Common myeloid progenitor, CD34-positive (primary cell): Measurements from ENCODE around the gene PLEKHG3.

Source experiments
- CTCF ChIA-PET: fragments of 350-600 bp; sonication (Branson Sonifier 250); formaldehyde crosslinking; loops from one replicate; lab custom pipeline; 2021; ENCODE audit warnings: antibody characterized with exemption; lab: Charles Lee
- POLR2A ChIA-PET: fragments of 350-600 bp; sonication (Branson Sonifier 250); formaldehyde crosslinking; loops from one replicate; lab custom pipeline; 2021; ENCODE audit warnings: antibody characterized with exemption; lab: Charles Lee
- DNase-seq, 3 donors: peaks; one replicate each; pipeline versions ENCODE4 v3.0.0 to v3.0.0-alpha.2; 2013
- H3K27ac ChIP-seq, 2 experiments: 1 replicate in 1 of 2; 2 replicates in 1 of 2; pipeline ENCODE4 v1.7.0; 2013; ENCODE audit warnings: inconsistent platforms in 2 of 2, low read length in 2 of 2, mild to moderate bottlenecking in 2 of 2, low read depth in 1 of 2, moderate library complexity in 1 of 2; ENCODE audit not compliant: severe bottlenecking in 2 of 2, insufficient read depth in 1 of 2, poor library complexity in 1 of 2
- H3K27me3 ChIP-seq, 5 experiments: replicated peaks in 2 of 5; 1 replicate in 3 of 5; 2 replicates in 2 of 5; pipeline versions ENCODE4 v1.6.1 to v1.7.0; 2013; ENCODE audit warnings: low read length in 4 of 5, mild to moderate bottlenecking in 2 of 5, moderate library complexity in 2 of 5, inconsistent platforms in 1 of 5; ENCODE audit not compliant: insufficient read depth in 5 of 5, control insufficient read depth in 4 of 5
- H3K36me3 ChIP-seq, 4 experiments: 1 replicate in 2 of 4; 2 replicates in 2 of 4; pipeline versions ENCODE4 v1.6.1 to v1.7.0; 2013; ENCODE audit warnings: low read length in 3 of 4, control low read depth in 1 of 4, mild to moderate bottlenecking in 1 of 4; ENCODE audit not compliant: control insufficient read depth in 4 of 4, insufficient read depth in 4 of 4
- H3K4me1 ChIP-seq, 4 experiments: 1 replicate in 3 of 4; 2 replicates in 1 of 4; pipeline versions ENCODE4 v1.6.1 to v1.7.1; 2013; ENCODE audit warnings: low read length in 3 of 4, mild to moderate bottlenecking in 3 of 4, control low read depth in 1 of 4, inconsistent platforms in 1 of 4, moderate library complexity in 1 of 4; ENCODE audit not compliant: control insufficient read depth in 4 of 4, insufficient read depth in 4 of 4; ENCODE audit errors: control extremely low read depth in 1 of 4
- H3K4me3 ChIP-seq, 7 experiments: 1 replicate in 4 of 7; 2 replicates in 3 of 7; pipeline versions ENCODE4 v1.5.1 to v1.7.0; 2013; ENCODE audit warnings: mild to moderate bottlenecking in 7 of 7, low read length in 6 of 7, moderate library complexity in 6 of 7, inconsistent platforms in 2 of 7, low read depth in 2 of 7, control low read depth in 1 of 7; ENCODE audit not compliant: insufficient read depth in 4 of 7, control insufficient read depth in 1 of 7; ENCODE audit errors: extremely low read depth in 1 of 7
- H3K9me3 ChIP-seq, 5 experiments: 1 replicate in 4 of 5; 2 replicates in 1 of 5; pipeline versions ENCODE4 v1.6.1 to v1.7.1; 2013; ENCODE audit warnings: low read length in 4 of 5, mild to moderate bottlenecking in 2 of 5, inconsistent platforms in 1 of 5, low read depth in 1 of 5, moderate library complexity in 1 of 5; ENCODE audit not compliant: control insufficient read depth in 4 of 5, insufficient read depth in 2 of 5; ENCODE audit errors: control extremely low read depth in 1 of 5
- WGBS: methylation state at CpG from one replicate; pipeline ENCODE4 v1.1.5; 2013; ENCODE audit not compliant: insufficient coverage; 5-methylcytosine and 5-hydroxymethylcytosine counted together

PLEKHG3 gene

GRCh38 chr14:64767215-64767964, 63.2 kb downstream of the PLEKHG3 start:
- CTCF ChIA-PET, result interaction anchor here (1.0 to 10.2 kb wide), 5 partner anchors 9 to 214 kb away, joined by 3 to 80 read pairs (median 3); no protein-coding TSS in a partner anchor
- peaks cover 0 to 7% (median 0%) of the 10 kb centered on the region in 5 experiments for H3K27me3 ChIP-seq
- 87% methylated on average over 14 of the region's 15 CpGs for WGBS
- POLR2A ChIA-PET, result no interaction called here
- no peaks in the 10 kb centered on the region for H3K9me3 ChIP-seq
- no peak for DNase-seq
- H3K36me3 ChIP-seq, result no peaks in the 10 kb centered on the region
- H3K4me3 ChIP-seq, result no peak overlapping the region
- peaks cover 0 to 26% (median 19%) of the 10 kb centered on the region in 4 experiments for H3K4me1 ChIP-seq
- H3K27ac ChIP-seq, result no peak overlapping the region

DNA sequence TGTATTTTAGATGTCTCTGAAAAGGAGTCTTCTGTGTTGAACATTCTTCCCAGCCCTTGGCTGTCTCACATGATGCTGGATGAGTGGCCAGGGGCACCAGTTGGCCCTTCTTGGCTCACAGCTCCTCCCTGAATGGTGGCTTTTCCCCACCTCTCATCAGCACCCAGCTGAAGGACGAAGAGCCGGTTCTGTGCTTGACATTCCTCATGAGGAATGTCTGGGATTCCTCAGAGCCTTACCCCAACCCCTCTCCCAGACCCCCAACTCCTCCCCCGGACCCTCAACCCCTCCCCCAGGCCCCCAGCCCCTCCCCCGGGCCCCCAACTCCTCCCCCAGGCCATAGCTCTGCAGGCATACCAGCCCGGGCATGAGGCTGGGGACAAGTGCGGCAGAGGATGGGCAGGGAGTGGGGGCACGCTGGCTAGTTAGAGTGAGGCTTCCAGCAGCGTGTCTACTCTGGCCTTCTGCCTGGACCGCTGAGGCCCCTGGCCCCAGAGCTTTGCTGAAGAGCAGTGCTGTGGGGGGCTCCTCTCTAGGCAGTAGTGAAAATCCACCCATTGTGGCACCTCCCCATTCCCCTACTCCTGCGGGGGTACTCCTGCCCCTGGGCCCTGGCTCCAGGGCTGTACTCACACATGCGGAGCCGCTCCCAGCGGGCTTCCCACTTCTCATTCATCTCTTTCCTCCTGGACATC, 64.3 kb downstream of the PLEKHG3 start:
- H3K9me3 ChIP-seq, result peaks cover 0 to 7% (median under 1%) of the 10 kb centered on the region in 5 experiments
- ChIA-PET POLR2A (no interaction called here), CTCF (interaction anchor here (0.9 to 10.2 kb wide), 10 partner anchors 8 to 213 kb away, joined by 3 to 80 read pairs (median 4); no protein-coding TSS in a partner anchor)
- no peaks in the 10 kb centered on the region for H3K36me3 ChIP-seq
- H3K4me1 ChIP-seq, result peaks cover 0 to 15% (median 13%) of the 10 kb centered on the region in 4 experiments
- no peak overlapping the region for H3K27ac ChIP-seq
- DNase-seq, result no peak
- no peaks in the 10 kb centered on the region for H3K27me3 ChIP-seq
- H3K4me3 ChIP-seq, result no peak overlapping the region
- 97% methylated on average over 4 of the region's 13 CpGs for WGBS

DNA sequence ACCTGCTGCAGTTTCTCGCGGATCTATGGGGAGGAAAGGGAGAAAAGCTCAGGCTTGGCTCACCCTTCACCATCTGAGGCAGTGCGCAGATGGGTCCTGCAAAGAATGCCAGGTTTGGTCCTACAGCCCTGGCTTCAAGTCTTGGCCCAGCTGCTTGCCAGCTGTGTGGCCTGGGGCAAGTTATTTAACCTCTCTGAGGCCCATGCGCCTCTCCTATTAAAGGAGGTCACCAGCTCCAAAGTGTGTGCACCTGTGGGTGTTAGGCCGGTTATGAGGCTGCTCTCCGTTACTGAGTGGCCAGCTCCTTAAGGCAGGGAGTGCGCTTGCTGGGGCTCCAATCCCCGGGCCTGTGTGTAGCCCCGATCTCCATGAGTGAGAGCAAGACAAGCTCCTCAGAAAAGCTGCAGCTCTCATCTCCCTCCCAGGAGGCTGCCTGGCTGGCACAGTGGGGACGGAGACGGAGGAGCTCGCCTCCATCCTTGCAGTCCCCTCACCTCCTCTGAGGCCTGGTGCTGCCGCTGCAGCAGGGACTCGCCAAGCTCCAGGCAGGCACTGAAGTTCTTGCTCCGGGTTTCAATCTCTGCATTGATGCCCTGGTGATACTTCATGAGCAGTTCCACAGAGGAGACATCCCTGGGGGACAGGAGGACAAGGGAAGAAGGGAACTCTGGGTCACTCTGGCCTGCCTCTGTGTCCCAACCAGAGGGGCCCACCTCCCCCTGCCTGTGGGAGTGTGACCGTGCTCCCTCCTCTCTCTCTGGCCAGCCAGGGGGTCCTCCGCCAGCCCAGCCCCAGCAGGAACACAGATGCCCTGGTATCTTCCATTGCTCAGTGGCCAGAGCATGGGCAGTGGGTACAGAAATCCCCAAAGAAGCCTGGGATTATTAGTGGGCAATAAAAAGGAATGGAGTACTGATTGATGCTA, 65.1 kb downstream of the PLEKHG3 start:
- Histone ChIP-seq H3K27me3 (no peaks in the 10 kb centered on the region), H3K4me1 (peaks cover 0 to 7% (median 5%) of the 10 kb centered on the region in 4 experiments), H3K27ac (no peak overlapping the region), H3K4me3 (no peak overlapping the region), H3K9me3 (peaks cover 0 to 14% (median 5%) of the 10 kb centered on the region in 5 experiments), H3K36me3 (no peaks in the 10 kb centered on the region)
- ChIA-PET POLR2A (no interaction called here), CTCF (interaction anchor here (0.9 to 10.2 kb wide), 6 partner anchors 9 to 122 kb away, joined by 3 to 80 read pairs (median 4); no protein-coding TSS in a partner anchor)
- 94% methylated on average over 12 of the region's 17 CpGs for WGBS
- DNase-seq, result no peak

DNA sequence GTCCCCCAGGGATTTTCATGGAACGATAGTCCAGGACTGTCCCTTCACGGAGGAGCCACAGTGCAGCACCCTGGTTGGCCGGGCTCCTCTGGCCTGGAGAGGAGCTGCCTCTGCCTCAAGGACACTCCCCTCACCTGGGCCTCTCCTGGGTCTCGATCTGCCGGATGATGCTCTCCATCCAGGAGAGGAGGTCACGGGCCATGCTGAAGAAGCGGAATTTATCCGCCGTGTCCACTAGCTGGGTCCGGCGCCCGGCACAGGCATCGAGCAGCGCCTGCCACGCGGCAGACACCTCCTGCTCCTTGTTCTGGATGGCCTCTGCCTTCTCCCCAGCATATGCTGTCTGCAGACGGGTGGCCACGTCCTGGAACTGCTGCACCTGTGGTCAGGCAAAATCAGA, 66.5 kb downstream of the PLEKHG3 start:
- Histone ChIP-seq H3K27me3 (no peaks in the 10 kb centered on the region), H3K36me3 (no peaks in the 10 kb centered on the region), H3K4me1 (no peaks in the 10 kb centered on the region), H3K4me3 (no peak overlapping the region), H3K9me3 (peaks cover 0 to 20% (median 9%) of the 10 kb centered on the region in 5 experiments), H3K27ac (no peak overlapping the region)
- WGBS, result 98% methylated on average over 18 of the region's 18 CpGs
- POLR2A ChIA-PET, result no interaction called here
- DNase-seq, result no peak
- CTCF ChIA-PET, result interaction anchor here (1.1 to 10.2 kb wide), 3 partner anchors 9 to 98 kb away, joined by 5 to 80 read pairs (median 9); no protein-coding TSS in a partner anchor

GRCh38 chr14:64771161-64771560, 66.9 kb downstream of the PLEKHG3 start:
- CTCF ChIA-PET, result interaction anchor here (1.0 to 10.2 kb wide), 4 partner anchors 10 to 99 kb away, joined by 3 to 80 read pairs (median 8); no protein-coding TSS in a partner anchor
- Histone ChIP-seq H3K4me1 (no peaks in the 10 kb centered on the region), H3K36me3 (no peaks in the 10 kb centered on the region), H3K27ac (no peak overlapping the region), H3K9me3 (peaks cover 0 to 20% (median 9%) of the 10 kb centered on the region in 5 experiments), H3K27me3 (no peaks in the 10 kb centered on the region), H3K4me3 (no peak overlapping the region)
- DNase-seq, result no peak
- POLR2A ChIA-PET, result no interaction called here
- 86% methylated on average over 2 of the region's 2 CpGs for WGBS

DNA sequence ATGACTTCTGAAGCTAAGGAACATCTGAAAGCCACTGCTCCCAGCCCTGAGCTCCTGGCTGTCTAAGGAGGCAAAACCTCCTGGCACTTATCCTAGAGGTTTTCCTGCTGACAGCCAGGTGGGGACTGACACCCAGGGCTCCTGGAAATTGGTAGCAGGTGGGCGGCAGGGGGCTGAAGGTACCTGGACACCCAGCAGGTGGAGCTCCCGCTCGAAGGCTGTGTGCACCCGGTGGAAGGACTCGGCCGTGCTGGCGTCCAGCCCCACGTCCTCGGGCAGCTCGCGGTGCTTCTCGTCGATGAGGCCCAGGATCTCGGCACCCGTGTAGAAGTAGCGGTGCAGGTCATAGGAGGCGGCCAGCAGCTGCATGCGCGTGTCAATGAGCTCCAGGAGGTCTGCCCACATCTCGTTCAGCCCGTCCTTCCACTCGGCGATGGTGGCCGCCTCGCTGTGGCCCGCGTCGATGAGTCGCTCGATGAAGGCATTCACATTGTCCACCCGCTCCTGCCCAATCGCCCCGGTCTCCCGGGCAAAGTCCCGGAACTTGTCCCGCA, 68.2 kb downstream of the PLEKHG3 start:
- CTCF ChIA-PET, result interaction anchor here (0.8 to 10.2 kb wide), 8 partner anchors 10 to 132 kb away, joined by 4 to 80 read pairs (median 6); no protein-coding TSS in a partner anchor
- H3K36me3 ChIP-seq, result no peaks in the 10 kb centered on the region
- H3K4me1 ChIP-seq, result no peaks in the 10 kb centered on the region
- no peaks in the 10 kb centered on the region for H3K27me3 ChIP-seq
- no peak for DNase-seq
- no peak overlapping the region for H3K27ac ChIP-seq
- H3K4me3 ChIP-seq, result no peak overlapping the region
- peaks cover 0 to 20% (median 9%) of the 10 kb centered on the region in 5 experiments for H3K9me3 ChIP-seq
- POLR2A ChIA-PET, result interaction anchor here (0.6 to 0.7 kb wide), 2 partner anchors 23 to 81 kb away, joined by 7 read pairs; no protein-coding TSS in a partner anchor
- WGBS, result 96% methylated on average over 36 of the region's 36 CpGs
